Peyer's patch (tissue), 4 donors: ENCODE results near the gene TNFSF18.

Experiments
- POLR2A ChIP-seq, 2 donors: fragments of 450-650 bp; IDR thresholded peaks; one replicate each; pipeline ENCODE4 v1.5.1; 2017; ENCODE audit warnings: antibody characterized with exemption in 2 of 2, mild to moderate bottlenecking in 2 of 2, moderate library complexity in 2 of 2
- TF ChIP-seq, protein P1 (sequence below), 6 experiments: fragments of 450-650 bp in 4 of 6; fragments of 200-600 bp in 2 of 6; sonication (generic) in 1 of 6; IDR thresholded peaks; one replicate each; pipeline ENCODE4 v1.5.1; 2017 to 2019; ENCODE audit warnings: antibody characterized with exemption in 6 of 6, mild to moderate bottlenecking in 3 of 6, moderate library complexity in 1 of 6

DNA sequence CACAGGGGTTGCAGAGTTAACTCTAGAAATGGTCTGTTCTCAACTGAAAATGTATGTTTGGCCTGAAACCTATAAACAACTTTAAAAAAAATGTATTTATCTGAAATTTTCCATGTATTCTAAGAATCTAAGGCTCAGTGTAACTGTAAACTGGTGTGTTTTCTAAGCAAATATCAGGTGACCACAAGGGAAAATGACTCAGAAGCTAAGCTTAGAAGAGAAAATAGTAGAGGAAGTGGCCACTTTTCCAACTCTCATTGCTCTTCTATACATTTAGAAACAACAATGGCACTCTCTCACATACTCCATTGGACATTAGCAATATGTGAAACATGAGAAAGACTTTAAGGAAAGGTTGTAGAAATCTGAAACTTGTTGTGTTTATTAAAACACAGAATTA lies 7.5 kb downstream of the TNFSF18 start:
- TF ChIP-seq POLR2A (IDR thresholded peaks at IDR 0.05): no peak
- TF ChIP-seq, protein P1, sequence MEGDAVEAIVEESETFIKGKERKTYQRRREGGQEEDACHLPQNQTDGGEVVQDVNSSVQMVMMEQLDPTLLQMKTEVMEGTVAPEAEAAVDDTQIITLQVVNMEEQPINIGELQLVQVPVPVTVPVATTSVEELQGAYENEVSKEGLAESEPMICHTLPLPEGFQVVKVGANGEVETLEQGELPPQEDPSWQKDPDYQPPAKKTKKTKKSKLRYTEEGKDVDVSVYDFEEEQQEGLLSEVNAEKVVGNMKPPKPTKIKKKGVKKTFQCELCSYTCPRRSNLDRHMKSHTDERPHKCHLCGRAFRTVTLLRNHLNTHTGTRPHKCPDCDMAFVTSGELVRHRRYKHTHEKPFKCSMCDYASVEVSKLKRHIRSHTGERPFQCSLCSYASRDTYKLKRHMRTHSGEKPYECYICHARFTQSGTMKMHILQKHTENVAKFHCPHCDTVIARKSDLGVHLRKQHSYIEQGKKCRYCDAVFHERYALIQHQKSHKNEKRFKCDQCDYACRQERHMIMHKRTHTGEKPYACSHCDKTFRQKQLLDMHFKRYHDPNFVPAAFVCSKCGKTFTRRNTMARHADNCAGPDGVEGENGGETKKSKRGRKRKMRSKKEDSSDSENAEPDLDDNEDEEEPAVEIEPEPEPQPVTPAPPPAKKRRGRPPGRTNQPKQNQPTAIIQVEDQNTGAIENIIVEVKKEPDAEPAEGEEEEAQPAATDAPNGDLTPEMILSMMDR (IDR thresholded peaks at IDR 0.05): no peak
